ENCODE results near the gene TTR.

Gene TTR

DNA sequence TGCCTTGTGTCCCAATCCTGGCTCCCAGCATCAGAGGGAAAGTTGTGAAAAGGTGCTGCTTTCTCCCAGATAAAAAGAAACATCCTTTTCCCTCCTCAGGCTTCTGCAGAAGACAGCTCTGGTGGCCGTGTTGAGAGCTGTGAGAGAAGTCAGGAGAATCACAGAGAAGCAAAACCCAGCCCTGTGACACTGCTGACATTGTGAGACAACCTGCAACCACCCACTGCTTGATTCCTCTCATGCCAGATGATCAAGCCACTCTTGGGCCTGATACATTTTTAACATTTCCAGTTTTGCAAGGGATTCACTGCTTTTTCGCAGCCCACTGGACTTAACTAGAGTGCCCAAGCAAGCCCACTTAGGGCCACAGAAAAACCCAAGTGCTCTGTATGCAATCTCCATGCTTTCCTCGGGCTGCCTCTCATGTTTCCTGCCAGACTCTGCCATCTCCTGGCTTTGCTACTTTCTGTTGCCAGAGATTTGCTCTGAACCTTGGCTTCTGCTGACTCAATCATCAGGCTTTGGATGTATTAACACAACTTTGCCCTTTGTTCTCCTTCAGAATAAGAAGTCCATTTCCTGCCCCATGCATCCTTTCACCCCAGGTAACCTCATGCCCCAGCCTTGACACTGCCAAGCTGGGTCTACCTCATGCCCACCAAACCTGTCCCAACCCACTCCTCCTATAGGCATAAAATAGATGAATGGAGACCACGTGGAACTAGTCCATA lies 24.9 kb upstream of the TTR start:
- DNase-seq = no peak
- H3K27ac Mint-ChIP-seq = no peak overlapping the region
- no peak overlapping the region for H3K4me3 Mint-ChIP-seq
- CTCF ChIA-PET = interaction anchor here (1.3 kb wide), 1 partner anchor 10 kb away, joined by 5 read pairs; no protein-coding TSS in a partner anchor
- H3K4me1 Mint-ChIP-seq = no peaks in the 10 kb centered on the region
- peaks cover 4% of the 10 kb centered on the region for H3K27me3 Mint-ChIP-seq
- no peaks in the 10 kb centered on the region for H3K9me3 Mint-ChIP-seq
- H3K36me3 Mint-ChIP-seq = no peaks in the 10 kb centered on the region

DNA sequence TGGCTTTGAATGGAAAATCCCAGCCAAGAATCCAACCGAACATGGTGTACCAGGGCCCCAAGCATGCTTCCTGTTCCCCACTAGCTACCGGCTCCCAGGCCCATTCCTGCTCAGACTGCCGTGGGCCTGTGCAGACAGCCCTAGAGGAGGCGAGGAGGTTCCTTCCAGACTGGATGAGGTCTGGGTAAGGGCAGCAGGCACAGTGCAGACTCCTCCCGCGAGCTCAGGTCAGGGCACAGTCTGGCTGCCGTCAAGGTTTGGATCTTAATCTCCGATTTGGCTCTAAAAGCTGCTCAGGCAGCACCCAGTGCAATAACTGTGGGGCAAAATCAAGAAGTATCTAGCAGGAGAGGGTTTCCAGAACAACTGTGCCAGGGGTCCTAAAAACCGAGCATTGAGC lies 19.3 kb upstream of the TTR start:
- Mint-ChIP-seq H3K4me3 (no peak overlapping the region), H3K27ac (no peak overlapping the region), H3K27me3 (peaks cover 8% of the 10 kb centered on the region), H3K4me1 (no peaks in the 10 kb centered on the region), H3K36me3 (no peaks in the 10 kb centered on the region), H3K9me3 (no peaks in the 10 kb centered on the region)
- no peak for DNase-seq
- CTCF ChIA-PET = no interaction called here

DNA sequence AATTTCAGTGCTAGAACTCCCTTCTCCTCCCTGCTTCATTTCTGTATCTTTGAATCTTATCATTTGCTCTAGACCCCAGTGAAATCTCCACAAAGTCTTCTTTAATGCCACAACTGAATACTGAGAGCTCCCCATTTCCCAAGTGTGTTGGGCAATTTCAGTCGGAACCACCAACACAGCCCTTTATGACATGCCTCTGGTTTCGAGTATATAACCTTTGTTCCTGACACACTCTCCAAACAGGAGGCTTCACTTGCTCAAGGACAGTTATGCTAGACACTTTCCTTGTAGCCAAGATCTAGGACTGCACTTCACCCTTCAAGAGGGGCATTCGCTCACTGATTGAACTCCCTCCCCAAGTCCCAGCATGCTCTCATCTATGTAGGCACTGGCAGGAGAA lies 18.6 kb upstream of the TTR start:
- H3K27me3 Mint-ChIP-seq = peaks cover 8% of the 10 kb centered on the region
- no peaks in the 10 kb centered on the region for H3K36me3 Mint-ChIP-seq
- no peak for DNase-seq
- no peak overlapping the region for H3K27ac Mint-ChIP-seq
- no peak overlapping the region for H3K4me3 Mint-ChIP-seq
- no peaks in the 10 kb centered on the region for H3K9me3 Mint-ChIP-seq
- H3K4me1 Mint-ChIP-seq = no peaks in the 10 kb centered on the region
- CTCF ChIA-PET = no interaction called here

DNA sequence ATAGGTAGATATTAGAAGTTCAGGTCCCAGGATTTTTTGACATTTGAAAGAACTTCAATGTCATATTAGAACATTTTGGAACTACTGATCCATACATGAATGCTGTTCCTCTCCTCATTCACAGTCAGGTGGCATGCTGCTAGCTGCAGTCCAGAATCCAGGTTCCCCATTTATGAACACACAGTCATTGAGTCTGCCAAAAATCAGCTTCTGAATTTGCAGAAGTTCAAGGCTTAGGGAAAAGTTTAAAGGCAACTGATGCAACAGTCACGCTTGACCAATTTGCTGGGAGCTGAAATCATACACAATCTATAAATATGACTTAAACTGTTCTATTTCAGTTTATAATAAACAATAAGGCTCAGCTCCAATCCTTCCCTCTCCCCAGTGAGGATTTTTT lies 17.3 kb upstream of the TTR start:
- Mint-ChIP-seq H3K27ac (no peak overlapping the region), H3K27me3 (peaks cover 8% of the 10 kb centered on the region), H3K36me3 (no peaks in the 10 kb centered on the region), H3K9me3 (no peaks in the 10 kb centered on the region), H3K4me3 (no peak overlapping the region), H3K4me1 (no peaks in the 10 kb centered on the region)
- no peak for DNase-seq
- CTCF ChIA-PET = no interaction called here

DNA sequence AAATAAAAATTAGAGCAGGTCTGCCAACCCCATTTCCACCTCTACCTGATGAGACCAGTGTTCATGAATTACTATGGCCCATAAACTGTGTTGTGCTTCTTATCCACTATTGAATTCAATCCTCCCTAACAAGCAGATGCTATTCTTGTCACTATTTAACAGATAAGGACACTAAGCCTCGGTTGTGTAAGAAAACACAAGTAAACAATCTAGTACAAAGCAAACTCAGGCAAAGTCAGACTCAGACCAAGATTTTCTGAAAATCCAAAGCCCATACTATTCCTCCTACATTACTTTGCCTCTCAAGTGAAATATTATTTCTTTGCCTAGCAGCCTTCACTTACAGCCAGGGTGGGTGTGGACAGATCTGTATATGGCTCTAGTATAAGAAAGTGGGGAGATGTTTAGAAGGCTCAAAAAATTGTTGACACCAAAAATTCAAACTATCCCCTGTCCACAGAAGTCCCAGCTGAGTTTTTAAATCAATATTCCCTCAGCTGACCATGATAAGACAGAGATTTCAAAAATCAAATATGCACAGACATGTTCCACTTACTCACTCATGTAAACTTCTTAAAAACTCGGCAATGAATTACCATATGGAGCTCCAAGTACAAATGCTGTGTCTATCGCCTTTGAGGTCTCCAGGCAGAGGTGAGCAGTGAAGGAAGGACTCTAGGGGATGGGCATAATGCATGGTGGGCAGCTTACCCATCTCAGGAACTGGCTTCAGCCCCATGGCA lies 16.0 kb upstream of the TTR start:
- H3K27me3 Mint-ChIP-seq = peaks cover 8% of the 10 kb centered on the region
- no peaks in the 10 kb centered on the region for H3K4me1 Mint-ChIP-seq
- H3K27ac Mint-ChIP-seq = no peak overlapping the region
- H3K4me3 Mint-ChIP-seq = no peak overlapping the region
- H3K36me3 Mint-ChIP-seq = no peaks in the 10 kb centered on the region
- DNase-seq = no peak
- no peaks in the 10 kb centered on the region for H3K9me3 Mint-ChIP-seq
- CTCF ChIA-PET = no interaction called here

DNA sequence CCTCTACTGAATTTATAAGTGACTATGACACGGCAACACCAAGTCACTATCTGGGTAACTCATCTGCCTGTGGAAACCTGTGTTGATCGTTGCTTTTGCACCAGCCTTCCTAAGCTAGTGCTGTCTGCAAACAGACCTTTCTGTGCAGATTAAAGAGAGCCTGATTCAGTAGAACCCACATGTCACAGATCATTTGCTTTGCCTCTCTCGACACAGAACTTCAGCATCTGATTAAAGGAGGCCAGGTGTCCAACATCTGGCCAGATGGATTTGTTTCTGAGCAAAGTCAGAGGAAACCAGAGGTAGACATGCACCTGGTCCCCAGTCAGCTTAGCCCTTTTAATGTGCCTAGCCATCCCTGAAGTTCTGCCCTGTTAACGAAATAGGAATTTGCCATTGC lies 15.0 kb upstream of the TTR start:
- Mint-ChIP-seq H3K4me3 (no peak overlapping the region), H3K27me3 (peaks cover 8% of the 10 kb centered on the region), H3K27ac (no peak overlapping the region), H3K36me3 (no peaks in the 10 kb centered on the region), H3K9me3 (no peaks in the 10 kb centered on the region), H3K4me1 (no peaks in the 10 kb centered on the region)
- CTCF ChIA-PET = no interaction called here
- no peak for DNase-seq

DNA sequence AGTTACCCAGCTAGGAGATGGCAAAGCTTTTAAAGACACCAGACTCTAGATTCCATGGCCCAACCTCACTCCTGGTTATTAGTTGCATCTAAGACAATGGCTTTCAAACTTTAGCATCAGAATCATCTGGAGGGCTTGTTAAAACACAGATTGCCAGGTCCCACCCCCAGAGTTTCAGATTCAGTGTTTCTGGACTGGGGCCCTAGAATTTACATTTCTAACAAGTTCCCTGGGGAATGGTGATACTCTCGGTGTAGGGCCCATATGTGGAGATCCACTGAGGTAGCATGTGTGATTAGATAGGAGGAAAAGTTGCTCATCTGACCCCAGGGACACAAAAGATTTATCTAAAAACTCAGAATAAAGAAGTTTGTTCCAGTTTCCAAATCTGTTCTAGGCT lies 14.5 kb upstream of the TTR start:
- DNase-seq = no peak
- H3K36me3 Mint-ChIP-seq = no peaks in the 10 kb centered on the region
- H3K9me3 Mint-ChIP-seq = no peaks in the 10 kb centered on the region
- CTCF ChIA-PET = no interaction called here
- H3K27ac Mint-ChIP-seq = no peak overlapping the region
- no peaks in the 10 kb centered on the region for H3K4me1 Mint-ChIP-seq
- H3K4me3 Mint-ChIP-seq = no peak overlapping the region
- peaks cover 6% of the 10 kb centered on the region for H3K27me3 Mint-ChIP-seq

DNA sequence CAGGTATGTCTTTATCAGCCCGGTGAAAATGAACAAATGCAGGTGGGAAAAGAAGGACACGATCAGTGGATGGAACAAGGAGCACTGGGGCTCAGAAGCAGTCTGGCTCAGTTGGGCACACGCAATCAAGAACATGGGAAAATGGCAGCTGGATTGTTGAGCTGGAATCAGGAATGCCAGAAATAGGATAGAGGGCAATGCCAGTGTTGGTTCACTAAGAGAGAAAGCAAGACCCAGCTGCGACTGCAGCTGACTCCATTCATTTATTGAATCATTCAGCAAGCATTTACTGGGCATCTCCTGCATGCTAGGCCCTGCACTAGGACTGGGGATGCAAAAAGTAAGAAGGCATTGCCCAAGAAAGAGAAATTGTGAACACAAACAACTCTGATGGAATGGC lies 13.6 kb upstream of the TTR start:
- DNase-seq = no peak
- no peak overlapping the region for H3K4me3 Mint-ChIP-seq
- no peak overlapping the region for H3K27ac Mint-ChIP-seq
- no peaks in the 10 kb centered on the region for H3K9me3 Mint-ChIP-seq
- H3K27me3 Mint-ChIP-seq = no peaks in the 10 kb centered on the region
- H3K4me1 Mint-ChIP-seq = no peaks in the 10 kb centered on the region
- H3K36me3 Mint-ChIP-seq = no peaks in the 10 kb centered on the region
- CTCF ChIA-PET = interaction anchor here (1.7 kb wide), 1 partner anchor 22 kb away, joined by 4 read pairs; no protein-coding TSS in a partner anchor

DNA sequence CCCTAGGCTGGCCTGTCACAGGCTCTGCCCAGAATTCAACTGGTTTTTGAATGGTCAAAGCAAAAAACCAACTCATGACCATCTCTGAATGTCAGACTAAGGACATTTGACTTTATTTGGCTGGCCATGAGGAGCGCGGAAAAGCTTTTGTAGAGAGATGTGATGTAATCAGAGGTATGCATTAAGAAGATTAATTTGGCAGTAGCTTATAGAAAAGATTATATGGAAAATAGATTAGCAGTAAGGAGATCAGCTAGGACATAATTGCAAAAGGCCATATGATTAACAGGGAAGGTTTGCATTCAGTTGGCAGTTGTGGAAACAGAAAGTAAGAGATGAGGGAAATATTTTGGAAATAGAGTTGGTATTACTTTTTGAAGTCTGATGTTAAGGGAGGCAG lies 12.3 kb upstream of the TTR start:
- Mint-ChIP-seq H3K36me3 (no peaks in the 10 kb centered on the region), H3K4me1 (no peaks in the 10 kb centered on the region), H3K27me3 (no peaks in the 10 kb centered on the region), H3K4me3 (no peak overlapping the region), H3K27ac (no peak overlapping the region), H3K9me3 (no peaks in the 10 kb centered on the region)
- no peak for DNase-seq
- CTCF ChIA-PET = interaction anchor here (1.7 kb wide), 1 partner anchor 23 kb away, joined by 4 read pairs; no protein-coding TSS in a partner anchor

DNA sequence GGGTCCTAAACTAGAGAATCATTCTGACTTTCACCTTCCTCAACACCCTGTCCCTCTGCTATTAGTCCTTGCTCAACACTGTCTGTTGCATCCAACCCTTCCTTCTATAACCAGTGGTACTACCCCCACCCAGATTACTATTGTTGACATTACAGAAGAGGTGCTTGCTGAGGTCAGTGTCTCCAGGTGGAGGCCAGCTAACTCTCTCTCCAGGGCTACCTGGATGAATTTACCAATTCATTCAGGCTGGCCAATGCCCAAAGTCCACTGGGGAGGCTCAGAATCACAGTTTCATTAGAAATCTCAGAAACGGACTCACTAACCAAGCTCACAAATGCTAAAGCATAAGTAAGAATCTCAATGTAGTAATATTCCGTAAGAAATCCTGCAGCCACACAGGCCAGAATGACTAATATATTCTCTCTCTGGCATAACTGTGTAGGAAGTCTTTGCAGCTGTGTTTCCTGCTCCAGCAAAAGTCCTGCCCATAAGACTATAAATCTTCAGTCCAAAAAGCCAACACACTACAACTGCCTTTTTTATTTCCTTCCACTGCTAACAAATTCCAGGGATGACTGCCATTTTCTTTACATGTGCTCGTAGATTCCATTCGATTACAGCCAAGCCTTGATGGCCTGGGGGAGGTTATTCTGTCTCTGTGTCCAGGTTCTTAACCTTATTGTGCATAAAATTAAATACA lies 10.0 kb upstream of the TTR start:
- H3K27me3 Mint-ChIP-seq = no peaks in the 10 kb centered on the region
- no peak for DNase-seq
- H3K4me3 Mint-ChIP-seq = no peak overlapping the region
- CTCF ChIA-PET = no interaction called here
- no peaks in the 10 kb centered on the region for H3K9me3 Mint-ChIP-seq
- H3K27ac Mint-ChIP-seq = no peak overlapping the region
- H3K4me1 Mint-ChIP-seq = no peaks in the 10 kb centered on the region
- no peaks in the 10 kb centered on the region for H3K36me3 Mint-ChIP-seq

DNA sequence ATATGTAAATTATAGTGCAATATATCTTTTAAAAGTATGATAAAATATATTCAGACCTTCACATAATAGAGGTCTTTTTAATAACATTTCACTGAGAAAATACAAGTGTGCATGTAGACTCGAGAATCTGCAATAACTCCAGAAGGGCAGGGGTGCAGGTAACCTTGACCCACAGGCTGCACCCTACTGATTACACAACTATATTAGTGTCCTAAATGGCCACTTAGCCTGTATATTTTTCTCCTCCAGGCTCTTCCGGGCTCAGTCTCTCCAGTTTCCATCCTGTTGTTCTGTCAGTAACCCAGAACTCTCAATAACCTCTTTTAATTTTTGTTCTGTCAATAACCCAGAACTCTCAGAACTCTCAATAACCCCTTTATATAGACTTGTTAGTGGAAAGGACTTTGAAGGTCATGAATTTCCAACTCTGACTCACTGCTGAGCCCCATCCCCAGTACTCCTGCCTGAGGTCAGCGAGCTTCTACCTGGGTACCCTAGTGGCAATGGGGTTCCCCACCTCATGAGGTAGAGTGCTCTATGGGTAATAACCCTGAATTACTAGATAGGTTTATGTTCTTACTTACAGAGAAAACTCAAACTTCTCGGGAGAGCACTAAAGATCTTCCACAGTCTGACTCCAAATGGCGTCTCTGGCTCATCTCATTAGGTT lies 8.4 kb upstream of the TTR start:
- no peak for DNase-seq
- no peaks in the 10 kb centered on the region for H3K4me1 Mint-ChIP-seq
- no peak overlapping the region for H3K4me3 Mint-ChIP-seq
- no peaks in the 10 kb centered on the region for H3K27me3 Mint-ChIP-seq
- CTCF ChIA-PET = no interaction called here
- no peak overlapping the region for H3K27ac Mint-ChIP-seq
- no peaks in the 10 kb centered on the region for H3K9me3 Mint-ChIP-seq
- H3K36me3 Mint-ChIP-seq = no peaks in the 10 kb centered on the region

DNA sequence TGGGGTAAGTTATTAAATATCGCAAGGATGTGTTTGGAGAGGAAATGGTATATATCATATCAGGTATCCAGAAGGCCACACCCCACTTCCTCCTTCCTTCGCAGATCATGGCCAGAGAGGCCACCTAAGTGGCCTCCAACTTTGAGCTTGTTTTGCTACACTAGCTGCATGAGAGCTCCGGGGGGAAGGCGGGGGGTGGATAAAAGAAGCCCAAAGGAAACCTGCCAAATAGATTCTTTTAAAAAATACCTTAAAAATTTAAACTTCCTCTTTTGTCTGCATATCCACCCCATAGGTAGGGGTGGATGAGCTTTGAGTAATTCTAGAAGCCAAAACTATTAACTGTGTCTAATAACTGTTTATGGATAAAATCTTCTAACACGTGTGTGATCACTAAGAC lies 5.7 kb upstream of the TTR start:
- DNase-seq = no peak
- CTCF ChIA-PET = no interaction called here
- Mint-ChIP-seq H3K27ac (no peak overlapping the region), H3K4me3 (no peak overlapping the region), H3K9me3 (no peaks in the 10 kb centered on the region), H3K27me3 (peaks cover 4% of the 10 kb centered on the region), H3K36me3 (no peaks in the 10 kb centered on the region), H3K4me1 (no peaks in the 10 kb centered on the region)

DNA sequence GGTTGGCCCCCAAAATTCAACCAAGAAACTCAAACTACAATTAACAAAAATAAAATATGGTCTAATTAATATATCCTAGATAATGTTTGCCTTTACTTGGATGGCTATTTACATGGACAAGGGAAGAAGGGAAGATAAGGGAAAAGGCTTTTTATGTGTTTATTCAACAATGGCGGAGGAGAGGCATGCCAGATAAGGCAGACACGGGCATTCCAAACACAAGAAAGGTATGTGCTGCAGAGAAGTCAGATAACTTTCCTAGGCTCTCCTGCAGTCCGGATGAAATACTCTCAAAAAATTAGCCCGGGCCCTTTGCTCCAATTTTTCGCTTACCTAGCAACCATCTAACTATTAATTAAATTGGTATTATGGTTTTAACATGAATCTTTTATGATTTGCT lies 5.1 kb upstream of the TTR start:
- H3K36me3 Mint-ChIP-seq = no peaks in the 10 kb centered on the region
- H3K4me3 Mint-ChIP-seq = no peak overlapping the region
- no peaks in the 10 kb centered on the region for H3K4me1 Mint-ChIP-seq
- H3K27me3 Mint-ChIP-seq = peaks cover 5% of the 10 kb centered on the region
- CTCF ChIA-PET = no interaction called here
- DNase-seq = no peak
- no peaks in the 10 kb centered on the region for H3K9me3 Mint-ChIP-seq
- no peak overlapping the region for H3K27ac Mint-ChIP-seq

DNA sequence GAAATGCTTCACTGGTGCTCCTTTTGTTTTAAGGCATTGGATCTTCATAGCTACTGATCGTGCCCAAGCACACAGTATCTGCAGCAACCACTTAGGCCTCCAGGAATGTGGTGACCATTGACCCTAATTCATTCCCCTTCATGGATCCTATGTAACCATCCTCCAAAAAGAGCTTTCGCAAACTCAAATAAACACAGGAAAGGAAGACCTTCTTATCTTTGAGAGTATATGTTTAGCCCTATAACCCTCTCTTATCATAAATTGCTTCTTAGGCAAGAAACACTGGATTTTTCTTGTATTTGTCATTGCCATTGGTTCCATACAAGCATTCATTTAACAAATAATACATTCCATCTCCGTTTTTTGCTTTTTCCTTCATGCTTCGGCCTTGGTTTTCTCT lies 4.1 kb upstream of the TTR start:
- Mint-ChIP-seq H3K27ac (no peak overlapping the region), H3K36me3 (no peaks in the 10 kb centered on the region), H3K27me3 (peaks cover 5% of the 10 kb centered on the region), H3K4me1 (no peaks in the 10 kb centered on the region), H3K9me3 (no peaks in the 10 kb centered on the region), H3K4me3 (no peak overlapping the region)
- CTCF ChIA-PET = no interaction called here
- DNase-seq = no peak
